IMR-90 (cell line): ENCODE results near the gene DOC2B. TPM values are rescaled to one million over a fixed set of nuclear protein-coding genes. Genes with fewer than 3 reads are reported as not detected.

Experiments used
- ATAC-seq: fragments of 200-7000 bp; cut with Tn5 transposase; 2 replicates; pipeline ENCODE4 v1.9.1; 2020; ENCODE audit warnings: low read depth, mild to moderate bottlenecking, moderate library complexity
- BruUV-seq: library from RNA; stranded (reverse); fragments of 400-500 nt; replicated peaks from 2 replicates; lab custom pipeline; 2021; lab: Mats Ljungman, UMichigan
- CTCF ChIA-PET: fragments of 300-600 bp; formaldehyde crosslinking; extraction: SDS; loops from one replicate; lab custom pipeline; 2021; ENCODE audit warnings: antibody characterized with exemption; lab: Yijun Ruan, JAX
- POLR2A ChIA-PET: fragments of 300-600 bp; sonication (Branson Sonifier 250); formaldehyde crosslinking; loops from one replicate; lab custom pipeline; 2022; ENCODE audit warnings: antibody characterized with exemption; ENCODE audit not compliant: unreplicated experiment; lab: Charles Lee
- DNase-seq: peaks from one replicate; pipeline ENCODE4 v3.0.0; 2013
- H2AFZ ChIP-seq: replicated peaks from 2 replicates; pipeline ENCODE3; 2013; ENCODE audit warnings: low read length, mild to moderate bottlenecking; ENCODE audit not compliant: poor library complexity
- H2AK5ac ChIP-seq: 2 replicates; pipeline ENCODE4 v1.6.1; 2013; ENCODE audit warnings: low read depth, low read length, inconsistent platforms
- H2AK9ac ChIP-seq: replicated peaks from 2 replicates; pipeline ENCODE3; 2013; ENCODE audit warnings: mild to moderate bottlenecking, low read depth, low read length, moderate library complexity; ENCODE audit not compliant: poor library complexity
- H2BK120ac ChIP-seq: 2 replicates; pipeline ENCODE4 v1.6.1; 2013; ENCODE audit warnings: low read depth, low read length, inconsistent platforms
- H2BK15ac ChIP-seq: 3 replicates; pipeline ENCODE4 v1.6.1; 2013; ENCODE audit warnings: low read depth, low read length, inconsistent platforms
- H2BK20ac ChIP-seq: 2 replicates; pipeline ENCODE4 v1.6.1; 2013; ENCODE audit warnings: low read depth, mild to moderate bottlenecking, inconsistent platforms, low read length, moderate library complexity
- H2BK5ac ChIP-seq: 2 replicates; pipeline ENCODE4 v1.6.1; 2013; ENCODE audit warnings: mild to moderate bottlenecking, low read depth, low read length, inconsistent platforms; ENCODE audit not compliant: poor library complexity, severe bottlenecking
- H3K14ac ChIP-seq: replicated peaks from 2 replicates; pipeline ENCODE4 v1.6.1; 2013; ENCODE audit warnings: low read depth, low read length, inconsistent platforms
- H3K18ac ChIP-seq: 2 replicates; pipeline ENCODE4 v1.6.1; 2013; ENCODE audit warnings: low read depth, low read length, control low read depth
- H3K23ac ChIP-seq: 2 replicates; pipeline ENCODE4 v1.6.1; 2013; ENCODE audit warnings: low read depth, low read length, inconsistent platforms
- H3K27ac ChIP-seq: 2 replicates; pipeline ENCODE4 v1.5.1; 2013; ENCODE audit warnings: mild to moderate bottlenecking, control low read depth, low read length; ENCODE audit not compliant: insufficient read depth
- H3K27me3 ChIP-seq: 2 replicates; pipeline ENCODE4 v1.6.1; 2013; ENCODE audit warnings: low read length; ENCODE audit not compliant: control insufficient read depth, insufficient read depth
- H3K36me3 ChIP-seq: 2 replicates; pipeline ENCODE4 v1.6.1; 2013; ENCODE audit warnings: low read length, mixed read lengths; ENCODE audit not compliant: control insufficient read depth, insufficient read depth
- H3K4ac ChIP-seq: 2 replicates; pipeline ENCODE4 v1.6.1; 2013; ENCODE audit warnings: low read depth, low read length, inconsistent platforms
- H3K4me1 ChIP-seq: 2 replicates; pipeline ENCODE4 v1.6.1; 2013; ENCODE audit warnings: low read length, mixed read lengths; ENCODE audit not compliant: control insufficient read depth, insufficient read depth
- H3K4me2 ChIP-seq: 2 replicates; pipeline ENCODE4 v1.6.1; 2013; ENCODE audit warnings: low read depth, mild to moderate bottlenecking, control low read depth, low read length, moderate library complexity
- H3K4me3 ChIP-seq: 2 replicates; pipeline ENCODE4 v1.5.1; 2013; ENCODE audit warnings: low read depth, mild to moderate bottlenecking, control low read depth, low read length, moderate library complexity; ENCODE audit not compliant: insufficient read depth
- H3K56ac ChIP-seq: 2 replicates; pipeline ENCODE4 v1.6.1; 2013; ENCODE audit warnings: low read length, inconsistent platforms; ENCODE audit not compliant: insufficient read depth; ENCODE audit errors: extremely low read depth
- H3K79me1 ChIP-seq, 2 experiments: 2 replicates each; pipeline ENCODE4 v1.6.1; 2013; ENCODE audit warnings: low read length in 2 of 2, inconsistent platforms in 1 of 2, low read depth in 1 of 2
- H3K9ac ChIP-seq: 2 replicates; pipeline ENCODE4 v1.6.1; 2013; ENCODE audit warnings: low read depth, low read length, control low read depth
- H3K9me1 ChIP-seq: 2 replicates; pipeline ENCODE4 v1.6.1; 2013; ENCODE audit warnings: low read length, inconsistent platforms; ENCODE audit not compliant: insufficient read depth
- H3K9me3 ChIP-seq: 2 replicates; pipeline ENCODE4 v1.6.1; 2013; ENCODE audit warnings: low read length; ENCODE audit not compliant: control insufficient read depth, insufficient read depth
- H4K20me1 ChIP-seq: 2 replicates; pipeline ENCODE4 v1.6.1; 2013; ENCODE audit warnings: low read length, inconsistent platforms; ENCODE audit not compliant: insufficient read depth
- H4K5ac ChIP-seq: 2 replicates; pipeline ENCODE4 v1.6.1; 2013; ENCODE audit warnings: mild to moderate bottlenecking, low read depth, low read length, control low read depth
- H4K8ac ChIP-seq, 2 experiments: 2 replicates each; pipeline ENCODE4 v1.6.1; 2013; ENCODE audit warnings: low read depth in 2 of 2, low read length in 2 of 2, control low read depth in 1 of 2, inconsistent platforms in 1 of 2
- H4K91ac ChIP-seq: 2 replicates; pipeline ENCODE4 v1.6.1; 2013; ENCODE audit warnings: low read depth, low read length, inconsistent platforms; ENCODE audit not compliant: insufficient read depth
- USF2 ChIP-seq: fragments of 150-350 bp; IDR thresholded peaks from 2 replicates; pipeline ENCODE4 v1.6.1; 2017; ENCODE audit warnings: mild to moderate bottlenecking, antibody characterized with exemption, low read length, low read depth
- WGBS, 2 experiments: methylation state at CpG; one replicate each; pipeline versions ENCODE4 v1.1.5 to v1.1.7; 2013; ENCODE audit warnings: missing lambda C conversion rate in 2 of 2; ENCODE audit not compliant: insufficient read length in 1 of 2; ENCODE audit errors: extremely low coverage in 2 of 2; 5-methylcytosine and 5-hydroxymethylcytosine counted together
- dilution Hi-C: fragments of 300-500 bp; cut with HindIII; formaldehyde crosslinking; loops from one replicate; pipeline ENCODE4 v1.14.3; 2018; ENCODE audit warnings: low sequenced_read_pairs; ENCODE audit not compliant: unreplicated experiment
- in situ Hi-C: fragments of 300-500 bp; cut with MboI; formaldehyde crosslinking; loops from 3 replicates; pipeline ENCODE4 v1.14.3; 2019; ENCODE audit warnings: low sequenced_read_pairs, inconsistent platforms, mixed read lengths
- intact Hi-C: fragments of 100-400 bp; cut with micrococcal nuclease; formaldehyde crosslinking; loops from 2 replicates; pipeline ENCODE4 v1.10.0; 2022
- polyA plus RNA-seq, 3 experiments: library from polyadenylated mRNA; depleted of rRNA; stranded (reverse); fragments of >200 nt; gene quantifications; 2 replicates each; pipeline ENCODE4 v1.2.3, GENCODE V29; 2012; ENCODE audit warnings: low replicate concordance in 1 of 3
- total RNA-seq: library from RNA; depleted of rRNA; stranded (reverse); fragments of >200 nt; gene quantifications from 2 replicates; pipeline ENCODE4 v1.2.3, GENCODE V29; 2012

DOC2B gene
- total and polyA plus RNA-seq, 2 of the 4 experiments (the other 2 are of a cell fraction) = not detected

GRCh38 chr17:182050-182751 lies 751 bp upstream of the DOC2B start:
- no peak overlapping the region for H2AFZ ChIP-seq
- no peak overlapping the region for H2BK20ac ChIP-seq
- no peak overlapping the region for H3K18ac ChIP-seq
- no peak overlapping the region for H3K27ac ChIP-seq
- no peak overlapping the region for H3K4me2 ChIP-seq
- no TSS peak for BruUV-seq
- no peak overlapping the region for H4K8ac ChIP-seq
- intact Hi-C loops (no loop called here), dilution Hi-C loops (no loop called here), in situ Hi-C loops (no loop called here)
- no peaks in the 10 kb centered on the region for H3K79me1 ChIP-seq
- H3K4me1 ChIP-seq = no peaks in the 10 kb centered on the region
- no peak overlapping the region for H3K56ac ChIP-seq
- DNase-seq = no peak
- no peaks in the 10 kb centered on the region for H3K9me1 ChIP-seq
- no peak overlapping the region for H3K4ac ChIP-seq
- no peaks in the 10 kb centered on the region for H3K9me3 ChIP-seq
- H3K36me3 ChIP-seq = no peaks in the 10 kb centered on the region
- no peak overlapping the region for H3K9ac ChIP-seq
- ChIA-PET CTCF (no interaction called here), POLR2A (no interaction called here)
- 71% methylated on average over 3 of the region's 18 CpGs; no CpG with 5 or more reads in 1 of the 2 experiments for WGBS, 2 experiments
- H3K14ac ChIP-seq = no peak overlapping the region
- no peak overlapping the region for H3K4me3 ChIP-seq
- no peak overlapping the region for H4K5ac ChIP-seq
- H2AK5ac ChIP-seq = no peak overlapping the region
- H2AK9ac ChIP-seq = no peak overlapping the region
- H2BK15ac ChIP-seq = no peak overlapping the region
- TF ChIP-seq USF2 = no peak
- H4K91ac ChIP-seq = no peak overlapping the region
- ATAC-seq = no peak; the same call in 1 of the 2 replicates
- no peaks in the 10 kb centered on the region for H4K20me1 ChIP-seq
- H3K23ac ChIP-seq = no peak overlapping the region
- peaks cover 65% of the 10 kb centered on the region for H3K27me3 ChIP-seq
- H2BK5ac ChIP-seq = no peak overlapping the region
- no peak overlapping the region for H2BK120ac ChIP-seq
